WTC11 (cell line): Measurements from ENCODE around the gene TXNRD1. TPM values are rescaled to one million over a fixed set of nuclear protein-coding genes. Genes with fewer than 3 reads are reported as not detected.

Source experiments
- ATAC-seq: fragments of 200-7000 bp; cut with Tn5 transposase; 2 replicates; pipeline ENCODE4 v1.10.0; 2021; ENCODE audit warnings: mild to moderate bottlenecking, moderate library complexity
- CTCF ChIA-PET: fragments of 300-600 bp; sonication (Branson Sonifier 250); formaldehyde crosslinking; loops from one replicate; lab custom pipeline; 2021; ENCODE audit warnings: antibody characterized with exemption; lab: Charles Lee
- POLR2A ChIA-PET: fragments of 350-600 bp; sonication (Branson Sonifier 250); formaldehyde crosslinking; loops from one replicate; lab custom pipeline; 2021; ENCODE audit warnings: antibody characterized with exemption; lab: Charles Lee
- DNase-seq: peaks from one replicate; pipeline ENCODE4 v3.0.0; 2021; ENCODE audit warnings: low spot score
- H3K27ac Mint-ChIP-seq: 2 replicates; pipeline ENCODE4 v1.8.0; 2021; ENCODE audit warnings: mixed read lengths
- H3K27me3 Mint-ChIP-seq: 2 replicates; pipeline ENCODE4 v1.8.0; 2021; ENCODE audit warnings: low read depth, mild to moderate bottlenecking, moderate library complexity, mixed read lengths
- H3K36me3 Mint-ChIP-seq: 2 replicates; pipeline ENCODE4 v1.8.0; 2021; ENCODE audit warnings: mixed read lengths
- H3K4me1 Mint-ChIP-seq: 2 replicates; pipeline ENCODE4 v1.8.0; 2022; ENCODE audit warnings: mixed read lengths
- H3K4me3 Mint-ChIP-seq: 2 replicates; pipeline ENCODE4 v1.8.0; 2021; ENCODE audit warnings: mild to moderate bottlenecking, moderate library complexity, mixed read lengths
- H3K9me3 Mint-ChIP-seq: 2 replicates; pipeline ENCODE4 v1.8.0; 2021; ENCODE audit warnings: mixed read lengths
- AR ChIP-seq: fragments of 250-450 bp; sonication (Bioruptor Pico); IDR thresholded peaks from 2 replicates; pipeline ENCODE4 v1.9.0; 2021; ENCODE audit warnings: mild to moderate bottlenecking
- ATF6 ChIP-seq: sonication (generic); formaldehyde crosslinking; IDR thresholded peaks from 2 replicates; pipeline ENCODE4 v1.8.1; 2023; ENCODE audit warnings: mild to moderate bottlenecking, missing genetic modification reagents
- JAZF1 ChIP-seq: fragments of 250-450 bp; sonication (Bioruptor Pico); IDR thresholded peaks from 2 replicates; pipeline ENCODE4 v1.9.0; 2021; ENCODE audit warnings: moderate library complexity, mild to moderate bottlenecking, inconsistent platforms
- NR2C2 ChIP-seq: sonication (generic); formaldehyde crosslinking; IDR thresholded peaks from 2 replicates; pipeline ENCODE4 v1.8.0; 2022; ENCODE audit warnings: mild to moderate bottlenecking, missing genetic modification reagents
- TCF7 ChIP-seq: sonication (generic); formaldehyde crosslinking; IDR thresholded peaks from 2 replicates; pipeline ENCODE4 v1.8.0; 2022; ENCODE audit warnings: mild to moderate bottlenecking, low read depth, missing genetic modification reagents, moderate library complexity
- TEAD1 ChIP-seq: sonication (generic); formaldehyde crosslinking; IDR thresholded peaks from 2 replicates; pipeline ENCODE4 v1.8.0; 2022; ENCODE audit warnings: mild to moderate bottlenecking, missing genetic modification reagents
- ZNF121 ChIP-seq: sonication (generic); formaldehyde crosslinking; IDR thresholded peaks from 2 replicates; pipeline ENCODE4 v1.8.0; 2023; ENCODE audit warnings: missing genetic modification reagents
- ZNF317 ChIP-seq: sonication (generic); formaldehyde crosslinking; IDR thresholded peaks from 2 replicates; pipeline ENCODE4 v1.8.1; 2023; ENCODE audit warnings: low read depth, mild to moderate bottlenecking, moderate library complexity, missing genetic modification reagents, borderline replicate concordance
- ZNF416 ChIP-seq: fragments of 250-450 bp; sonication (Bioruptor Pico); IDR thresholded peaks from 2 replicates; pipeline ENCODE4 v1.9.0; 2021; ENCODE audit warnings: mild to moderate bottlenecking, inconsistent platforms
- total RNA-seq: library from RNA; stranded (reverse); gene quantifications from 3 replicates; pipeline ENCODE4 v1.2.3, GENCODE V29; 2021
- TF ChIP-seq, protein P1 (sequence below): fragments of 250-450 bp; sonication (Bioruptor Pico); IDR thresholded peaks from 2 replicates; pipeline ENCODE4 v1.9.0; 2021; ENCODE audit warnings: mild to moderate bottlenecking
- TF ChIP-seq, protein P2 (sequence below): fragments of 250-450 bp; sonication (Bioruptor Pico); IDR thresholded peaks from 2 replicates; pipeline ENCODE4 v1.8.0; 2021; ENCODE audit warnings: mild to moderate bottlenecking
- TF ChIP-seq, protein P3 (sequence below): sonication (generic); formaldehyde crosslinking; IDR thresholded peaks from 2 replicates; pipeline ENCODE4 v1.8.0; 2022; ENCODE audit warnings: mild to moderate bottlenecking, missing genetic modification reagents

The TXNRD1 gene
- total RNA-seq, 1 experiment from 2014 or later = 113 TPM

- TF ChIP-seq ATF6 = no peak
- no peak for TF ChIP-seq NR2C2 (CRISPR knock-in tag)
- TF ChIP-seq, protein P1, sequence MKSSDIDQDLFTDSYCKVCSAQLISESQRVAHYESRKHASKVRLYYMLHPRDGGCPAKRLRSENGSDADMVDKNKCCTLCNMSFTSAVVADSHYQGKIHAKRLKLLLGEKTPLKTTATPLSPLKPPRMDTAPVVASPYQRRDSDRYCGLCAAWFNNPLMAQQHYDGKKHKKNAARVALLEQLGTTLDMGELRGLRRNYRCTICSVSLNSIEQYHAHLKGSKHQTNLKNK (CRISPR knock-in tag) = no peak
- TF ChIP-seq ZNF416 (CRISPR knock-in tag) = no peak
- TF ChIP-seq, protein P2, sequence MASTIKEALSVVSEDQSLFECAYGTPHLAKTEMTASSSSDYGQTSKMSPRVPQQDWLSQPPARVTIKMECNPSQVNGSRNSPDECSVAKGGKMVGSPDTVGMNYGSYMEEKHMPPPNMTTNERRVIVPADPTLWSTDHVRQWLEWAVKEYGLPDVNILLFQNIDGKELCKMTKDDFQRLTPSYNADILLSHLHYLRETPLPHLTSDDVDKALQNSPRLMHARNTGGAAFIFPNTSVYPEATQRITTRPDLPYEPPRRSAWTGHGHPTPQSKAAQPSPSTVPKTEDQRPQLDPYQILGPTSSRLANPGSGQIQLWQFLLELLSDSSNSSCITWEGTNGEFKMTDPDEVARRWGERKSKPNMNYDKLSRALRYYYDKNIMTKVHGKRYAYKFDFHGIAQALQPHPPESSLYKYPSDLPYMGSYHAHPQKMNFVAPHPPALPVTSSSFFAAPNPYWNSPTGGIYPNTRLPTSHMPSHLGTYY (CRISPR knock-in tag) = no peak
- TF ChIP-seq, protein P3, sequence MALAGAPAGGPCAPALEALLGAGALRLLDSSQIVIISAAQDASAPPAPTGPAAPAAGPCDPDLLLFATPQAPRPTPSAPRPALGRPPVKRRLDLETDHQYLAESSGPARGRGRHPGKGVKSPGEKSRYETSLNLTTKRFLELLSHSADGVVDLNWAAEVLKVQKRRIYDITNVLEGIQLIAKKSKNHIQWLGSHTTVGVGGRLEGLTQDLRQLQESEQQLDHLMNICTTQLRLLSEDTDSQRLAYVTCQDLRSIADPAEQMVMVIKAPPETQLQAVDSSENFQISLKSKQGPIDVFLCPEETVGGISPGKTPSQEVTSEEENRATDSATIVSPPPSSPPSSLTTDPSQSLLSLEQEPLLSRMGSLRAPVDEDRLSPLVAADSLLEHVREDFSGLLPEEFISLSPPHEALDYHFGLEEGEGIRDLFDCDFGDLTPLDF (CRISPR knock-in tag) = no peak
- TF ChIP-seq AR (CRISPR knock-in tag) = no peak
Observed at GRCh38 chr12:104282109-104282508, 66.5 kb downstream of the TXNRD1 start (continued).

- Mint-ChIP-seq H3K27me3 (no peaks in the 10 kb centered on the region; the same call in 1 of the 2 replicates), H3K36me3 (peaks cover 3% of the 10 kb centered on the region; the same call in 1 of the 2 replicates), H3K4me1 (peaks cover 28% of the 10 kb centered on the region), H3K4me3 (peak overlapping the region; percentile 99), H3K9me3 (peaks cover 7% of the 10 kb centered on the region; the same call in 1 of the 2 replicates), H3K27ac (peak overlapping the region; percentile 99)
- ATAC-seq = no peak
- POLR2A ChIA-PET = interaction anchor here (1.5 to 3.8 kb wide), 4 partner anchors 8 to 148 kb away, joined by 3 to 34 read pairs (median 10); partner anchors contain the start of genes EID3 and NFYB
- TF ChIP-seq, protein P3 (CRISPR knock-in tag) = no peak
- TF ChIP-seq ZNF121 (CRISPR knock-in tag) (no peak), TEAD1 (CRISPR knock-in tag) (no peak), ZNF317 (CRISPR knock-in tag) (no peak), TCF7 (no peak), JAZF1 (CRISPR knock-in tag) (no peak)
- CTCF ChIA-PET = interaction anchor here (1.0 to 1.2 kb wide), 3 partner anchors 27 to 96 kb away, joined by 3 to 7 read pairs (median 6); partner anchors contain the start of gene TXNRD1
- no peak for DNase-seq
Observed at GRCh38 chr12:104285740-104286515, 70.3 kb downstream of the TXNRD1 start.
